Measurements from ENCODE around the gene CPEB3. TPM values are rescaled to one million over a fixed set of nuclear protein-coding genes. Genes with fewer than 3 reads are reported as not detected.

Gene CPEB3
- total RNA-seq, 4 donors from 2014 or later: 4.1 to 6.6 (median 5.2) TPM

- no peak for TF ChIP-seq CTCF (IDR thresholded peaks at IDR 0.05; ENCODE audit: low read depth)
These were observed 210.6 kb downstream of the CPEB3 start for GRCh38 chr10:92080244-92080643.

GRCh38 chr10:92079003-92079402, 211.9 kb downstream of the CPEB3 start:
- TF ChIP-seq CTCF (IDR thresholded peaks at IDR 0.05; ENCODE audit: low read depth): no peak

GRCh38 chr10:92076722-92077121, 214.2 kb downstream of the CPEB3 start:
- TF ChIP-seq CTCF (IDR thresholded peaks at IDR 0.05; ENCODE audit: low read depth): no peak

GRCh38 chr10:92075829-92076228, 215.0 kb downstream of the CPEB3 start:
- no peak for TF ChIP-seq CTCF (IDR thresholded peaks at IDR 0.05; ENCODE audit: low read depth)

- TF ChIP-seq CTCF (IDR thresholded peaks at IDR 0.05; ENCODE audit: low read depth): no peak
These were observed 216.6 kb downstream of the CPEB3 start for GRCh38 chr10:92074126-92074887.

GRCh38 chr10:92068900-92069299, 222.0 kb downstream of the CPEB3 start:
- no peak for TF ChIP-seq CTCF (IDR thresholded peaks at IDR 0.05; ENCODE audit: low read depth)

GRCh38 chr10:92066386-92066785, 224.5 kb downstream of the CPEB3 start:
- no peak for TF ChIP-seq CTCF (IDR thresholded peaks at IDR 0.05; ENCODE audit: low read depth)
